GM12801 (cell line): ENCODE results near the gene SGIP1.

Experiments used
- CTCF ChIP-seq: IDR thresholded peaks from one replicate; pipeline ENCODE4 v1.5.1; 2011; ENCODE audit warnings: control low read depth; ENCODE audit not compliant: insufficient read length; ENCODE audit errors: extremely low read depth

Gene SGIP1

GRCh38 chr1:66761221-66761620 lies 227.3 kb downstream of the SGIP1 start:
- TF ChIP-seq CTCF, result no peak

- TF ChIP-seq CTCF, result no peak
These were observed 231.1 kb downstream of the SGIP1 start for GRCh38 chr1:66764994-66765578.

GRCh38 chr1:66767626-66768025 lies 233.7 kb downstream of the SGIP1 start:
- TF ChIP-seq CTCF, result no peak

GRCh38 chr1:66768965-66769364 lies 235.0 kb downstream of the SGIP1 start:
- no peak for TF ChIP-seq CTCF

- TF ChIP-seq CTCF, result no peak
These were observed 235.7 kb downstream of the SGIP1 start for GRCh38 chr1:66769512-66770229.

GRCh38 chr1:66770240-66770639 lies 236.3 kb downstream of the SGIP1 start:
- no peak for TF ChIP-seq CTCF

- TF ChIP-seq CTCF, result no peak
These were observed 236.7 kb downstream of the SGIP1 start for GRCh38 chr1:66770694-66771093.

- no peak for TF ChIP-seq CTCF
These were observed 239.3 kb downstream of the SGIP1 start for GRCh38 chr1:66773227-66773626.
